A673 (cell line): ENCODE data around the gene GREB1L.

ENCODE experiments used
- EZH2 ChIP-seq: fragments of 200-600 bp; sonication (generic); IDR thresholded peaks from 2 replicates; pipeline ENCODE4 v1.6.1; 2017; ENCODE audit warnings: borderline replicate concordance, low read depth, mild to moderate bottlenecking, mixed read lengths, antibody characterized with exemption, low read length; ENCODE audit not compliant: poor library complexity, severe bottlenecking
- TF ChIP-seq, protein P1 (sequence below): fragments of 300-800, 200-600 bp; sonication (generic); conservative IDR thresholded peaks from 2 replicates; pipeline ENCODE4 v1.5.1; 2017; ENCODE audit warnings: low read depth, mild to moderate bottlenecking, antibody characterized with exemption, low read length, moderate library complexity, mixed read lengths

DNA sequence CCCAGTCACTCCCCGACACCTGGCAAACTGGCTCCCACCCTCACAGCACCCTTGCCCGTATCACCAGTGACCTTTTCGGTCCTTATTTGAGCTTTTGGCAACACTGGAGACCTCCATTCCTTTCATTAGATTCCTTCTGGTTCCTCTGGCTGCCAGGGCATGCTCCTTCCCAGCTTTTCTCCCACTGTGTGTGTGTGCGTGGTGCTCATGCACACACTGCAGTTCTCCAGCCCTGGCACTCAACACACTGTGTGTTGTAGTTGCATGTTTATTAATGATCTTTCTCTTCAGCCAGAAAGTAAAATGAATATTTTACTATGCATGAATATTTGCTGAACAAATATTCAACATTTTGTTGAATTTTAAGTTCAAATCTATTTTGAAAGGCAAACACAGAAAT lies 219.4 kb downstream of the GREB1L start:
- TF ChIP-seq, protein P1, sequence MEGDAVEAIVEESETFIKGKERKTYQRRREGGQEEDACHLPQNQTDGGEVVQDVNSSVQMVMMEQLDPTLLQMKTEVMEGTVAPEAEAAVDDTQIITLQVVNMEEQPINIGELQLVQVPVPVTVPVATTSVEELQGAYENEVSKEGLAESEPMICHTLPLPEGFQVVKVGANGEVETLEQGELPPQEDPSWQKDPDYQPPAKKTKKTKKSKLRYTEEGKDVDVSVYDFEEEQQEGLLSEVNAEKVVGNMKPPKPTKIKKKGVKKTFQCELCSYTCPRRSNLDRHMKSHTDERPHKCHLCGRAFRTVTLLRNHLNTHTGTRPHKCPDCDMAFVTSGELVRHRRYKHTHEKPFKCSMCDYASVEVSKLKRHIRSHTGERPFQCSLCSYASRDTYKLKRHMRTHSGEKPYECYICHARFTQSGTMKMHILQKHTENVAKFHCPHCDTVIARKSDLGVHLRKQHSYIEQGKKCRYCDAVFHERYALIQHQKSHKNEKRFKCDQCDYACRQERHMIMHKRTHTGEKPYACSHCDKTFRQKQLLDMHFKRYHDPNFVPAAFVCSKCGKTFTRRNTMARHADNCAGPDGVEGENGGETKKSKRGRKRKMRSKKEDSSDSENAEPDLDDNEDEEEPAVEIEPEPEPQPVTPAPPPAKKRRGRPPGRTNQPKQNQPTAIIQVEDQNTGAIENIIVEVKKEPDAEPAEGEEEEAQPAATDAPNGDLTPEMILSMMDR, result no peak
- TF ChIP-seq EZH2, result no peak
